ENCODE results near the gene POLN. TPM values are rescaled to one million over a fixed set of nuclear protein-coding genes. Genes with fewer than 3 reads are reported as not detected.

The POLN gene
- total RNA-seq, 1 experiment from 2014 or later: 3.5 TPM

DNA sequence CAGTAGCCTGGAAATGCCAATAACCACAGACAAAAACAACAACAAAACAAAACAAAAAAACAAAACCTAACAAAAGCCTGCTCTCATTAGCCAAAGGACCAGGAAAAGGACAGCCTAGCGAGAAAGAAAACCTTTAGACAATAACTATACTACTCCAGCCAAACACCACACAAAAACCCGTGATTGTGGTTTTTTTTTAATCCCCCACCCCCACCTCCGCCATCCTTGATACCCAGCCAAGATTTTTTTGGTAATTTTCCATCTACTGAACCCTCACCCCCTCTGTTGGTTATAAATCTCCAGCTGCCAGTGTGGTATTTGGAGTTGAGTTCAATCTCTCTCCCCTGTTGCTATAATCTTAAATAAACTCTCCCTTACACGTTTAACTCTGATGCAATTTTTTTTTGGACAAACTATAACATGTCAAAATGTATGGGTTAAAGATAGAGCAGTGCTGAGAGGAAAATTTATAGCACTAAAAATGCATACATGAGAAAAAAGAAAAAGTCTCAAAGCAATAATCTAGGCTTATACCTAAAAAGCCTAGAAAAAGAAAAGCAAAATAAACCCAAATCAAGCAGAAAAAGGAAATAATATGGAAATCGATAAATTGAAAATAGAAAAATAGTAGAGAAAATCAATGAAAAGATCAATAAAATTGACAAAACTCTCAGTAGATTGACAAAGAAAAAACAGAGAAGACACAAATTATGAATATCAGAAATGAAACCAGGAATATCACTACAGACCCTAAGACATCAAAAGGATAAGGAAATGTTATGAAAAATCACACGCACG is 99.1 kb downstream of the POLN start:
- Mint-ChIP-seq H3K4me3 (no peak overlapping the region), H3K9me3 (no peaks in the 10 kb centered on the region)
- DNase-seq (ENCODE audit: low spot score): no peak

DNA sequence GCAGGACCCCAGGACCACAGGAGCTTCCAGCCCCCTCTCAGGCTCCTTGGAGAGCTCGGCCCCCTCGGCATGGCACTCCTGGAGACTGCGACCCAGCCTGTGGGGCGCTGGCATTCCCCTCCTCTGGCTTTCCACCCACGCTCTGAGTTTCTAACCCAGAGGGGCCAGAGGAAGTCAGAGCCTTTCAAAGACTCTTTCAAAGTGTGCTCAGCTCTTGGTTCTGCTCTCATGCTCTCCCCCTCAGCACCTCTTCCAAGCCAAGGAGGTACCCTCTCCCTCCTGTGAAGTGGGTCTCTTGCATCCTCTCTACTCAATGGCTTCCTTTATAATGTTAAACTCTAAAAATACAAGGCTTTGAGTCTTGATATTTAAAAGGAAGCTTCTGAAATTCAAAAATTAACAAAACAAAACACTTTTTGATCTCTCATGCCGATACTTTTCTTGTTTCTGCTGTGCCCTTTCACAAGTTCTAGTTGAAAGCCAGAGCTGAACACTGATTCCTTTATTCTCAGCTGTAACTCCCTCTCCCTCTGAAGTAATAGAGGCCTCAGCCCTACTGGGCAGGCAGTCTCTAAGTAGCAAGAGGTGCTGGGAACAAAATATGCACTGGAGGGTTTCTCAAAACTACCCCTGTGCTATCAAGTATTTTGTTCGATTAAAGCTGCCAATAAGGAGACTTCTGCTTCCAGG is 100.0 kb downstream of the POLN start:
- peaks cover 14% of the 10 kb centered on the region for H3K4me1 Mint-ChIP-seq
- peaks cover 98% of the 10 kb centered on the region for H3K27me3 Mint-ChIP-seq (ENCODE audit: low read depth)
- H3K36me3 Mint-ChIP-seq: no peaks in the 10 kb centered on the region
- H3K9me3 Mint-ChIP-seq: no peaks in the 10 kb centered on the region
- ATAC-seq (peak; percentile 86), DNase-seq (ENCODE audit: low spot score) (no peak)
- TF ChIP-seq, protein P1, sequence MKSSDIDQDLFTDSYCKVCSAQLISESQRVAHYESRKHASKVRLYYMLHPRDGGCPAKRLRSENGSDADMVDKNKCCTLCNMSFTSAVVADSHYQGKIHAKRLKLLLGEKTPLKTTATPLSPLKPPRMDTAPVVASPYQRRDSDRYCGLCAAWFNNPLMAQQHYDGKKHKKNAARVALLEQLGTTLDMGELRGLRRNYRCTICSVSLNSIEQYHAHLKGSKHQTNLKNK (CRISPR knock-in tag; IDR thresholded peaks at IDR 0.05): no peak
- TF ChIP-seq, protein P2, sequence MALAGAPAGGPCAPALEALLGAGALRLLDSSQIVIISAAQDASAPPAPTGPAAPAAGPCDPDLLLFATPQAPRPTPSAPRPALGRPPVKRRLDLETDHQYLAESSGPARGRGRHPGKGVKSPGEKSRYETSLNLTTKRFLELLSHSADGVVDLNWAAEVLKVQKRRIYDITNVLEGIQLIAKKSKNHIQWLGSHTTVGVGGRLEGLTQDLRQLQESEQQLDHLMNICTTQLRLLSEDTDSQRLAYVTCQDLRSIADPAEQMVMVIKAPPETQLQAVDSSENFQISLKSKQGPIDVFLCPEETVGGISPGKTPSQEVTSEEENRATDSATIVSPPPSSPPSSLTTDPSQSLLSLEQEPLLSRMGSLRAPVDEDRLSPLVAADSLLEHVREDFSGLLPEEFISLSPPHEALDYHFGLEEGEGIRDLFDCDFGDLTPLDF (CRISPR knock-in tag; IDR thresholded peaks at IDR 0.05): no peak
- TF ChIP-seq ZNF423 (CRISPR knock-in tag; IDR thresholded peaks at IDR 0.05) (no peak), ZNF121 (CRISPR knock-in tag; IDR thresholded peaks at IDR 0.05) (no peak), NFE2L1 (CRISPR knock-in tag; IDR thresholded peaks at IDR 0.05) (no peak), FOXK1 (CRISPR knock-in tag; IDR thresholded peaks at IDR 0.05) (no peak), PRRX2 (CRISPR knock-in tag; IDR thresholded peaks at IDR 0.05) (no peak), ATF1 (CRISPR knock-in tag; IDR thresholded peaks at IDR 0.05) (no peak), JAZF1 (CRISPR knock-in tag; IDR thresholded peaks at IDR 0.05) (no peak), ZNF671 (CRISPR knock-in tag; IDR thresholded peaks at IDR 0.05) (no peak), NR2C2 (CRISPR knock-in tag; IDR thresholded peaks at IDR 0.05) (no peak), EMX1 (CRISPR knock-in tag; IDR thresholded peaks at IDR 0.05) (no peak)
- TF ChIP-seq, protein P3, sequence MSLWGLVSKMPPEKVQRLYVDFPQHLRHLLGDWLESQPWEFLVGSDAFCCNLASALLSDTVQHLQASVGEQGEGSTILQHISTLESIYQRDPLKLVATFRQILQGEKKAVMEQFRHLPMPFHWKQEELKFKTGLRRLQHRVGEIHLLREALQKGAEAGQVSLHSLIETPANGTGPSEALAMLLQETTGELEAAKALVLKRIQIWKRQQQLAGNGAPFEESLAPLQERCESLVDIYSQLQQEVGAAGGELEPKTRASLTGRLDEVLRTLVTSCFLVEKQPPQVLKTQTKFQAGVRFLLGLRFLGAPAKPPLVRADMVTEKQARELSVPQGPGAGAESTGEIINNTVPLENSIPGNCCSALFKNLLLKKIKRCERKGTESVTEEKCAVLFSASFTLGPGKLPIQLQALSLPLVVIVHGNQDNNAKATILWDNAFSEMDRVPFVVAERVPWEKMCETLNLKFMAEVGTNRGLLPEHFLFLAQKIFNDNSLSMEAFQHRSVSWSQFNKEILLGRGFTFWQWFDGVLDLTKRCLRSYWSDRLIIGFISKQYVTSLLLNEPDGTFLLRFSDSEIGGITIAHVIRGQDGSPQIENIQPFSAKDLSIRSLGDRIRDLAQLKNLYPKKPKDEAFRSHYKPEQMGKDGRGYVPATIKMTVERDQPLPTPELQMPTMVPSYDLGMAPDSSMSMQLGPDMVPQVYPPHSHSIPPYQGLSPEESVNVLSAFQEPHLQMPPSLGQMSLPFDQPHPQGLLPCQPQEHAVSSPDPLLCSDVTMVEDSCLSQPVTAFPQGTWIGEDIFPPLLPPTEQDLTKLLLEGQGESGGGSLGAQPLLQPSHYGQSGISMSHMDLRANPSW (CRISPR knock-in tag; conservative IDR thresholded peaks at IDR 0.05; ENCODE audit: low read depth): no peak
- TF ChIP-seq, protein P4, sequence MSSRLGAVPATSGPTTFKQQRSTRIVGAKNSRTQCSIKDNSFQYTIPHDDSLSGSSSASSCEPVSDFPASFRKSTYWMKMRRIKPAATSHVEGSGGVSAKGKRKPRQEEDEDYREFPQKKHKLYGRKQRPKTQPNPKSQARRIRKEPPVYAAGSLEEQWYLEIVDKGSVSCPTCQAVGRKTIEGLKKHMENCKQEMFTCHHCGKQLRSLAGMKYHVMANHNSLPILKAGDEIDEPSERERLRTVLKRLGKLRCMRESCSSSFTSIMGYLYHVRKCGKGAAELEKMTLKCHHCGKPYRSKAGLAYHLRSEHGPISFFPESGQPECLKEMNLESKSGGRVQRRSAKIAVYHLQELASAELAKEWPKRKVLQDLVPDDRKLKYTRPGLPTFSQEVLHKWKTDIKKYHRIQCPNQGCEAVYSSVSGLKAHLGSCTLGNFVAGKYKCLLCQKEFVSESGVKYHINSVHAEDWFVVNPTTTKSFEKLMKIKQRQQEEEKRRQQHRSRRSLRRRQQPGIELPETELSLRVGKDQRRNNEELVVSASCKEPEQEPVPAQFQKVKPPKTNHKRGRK (CRISPR knock-in tag; IDR thresholded peaks at IDR 0.05; ENCODE audit: borderline replicate concordance): no peak
- TF ChIP-seq, protein P5, sequence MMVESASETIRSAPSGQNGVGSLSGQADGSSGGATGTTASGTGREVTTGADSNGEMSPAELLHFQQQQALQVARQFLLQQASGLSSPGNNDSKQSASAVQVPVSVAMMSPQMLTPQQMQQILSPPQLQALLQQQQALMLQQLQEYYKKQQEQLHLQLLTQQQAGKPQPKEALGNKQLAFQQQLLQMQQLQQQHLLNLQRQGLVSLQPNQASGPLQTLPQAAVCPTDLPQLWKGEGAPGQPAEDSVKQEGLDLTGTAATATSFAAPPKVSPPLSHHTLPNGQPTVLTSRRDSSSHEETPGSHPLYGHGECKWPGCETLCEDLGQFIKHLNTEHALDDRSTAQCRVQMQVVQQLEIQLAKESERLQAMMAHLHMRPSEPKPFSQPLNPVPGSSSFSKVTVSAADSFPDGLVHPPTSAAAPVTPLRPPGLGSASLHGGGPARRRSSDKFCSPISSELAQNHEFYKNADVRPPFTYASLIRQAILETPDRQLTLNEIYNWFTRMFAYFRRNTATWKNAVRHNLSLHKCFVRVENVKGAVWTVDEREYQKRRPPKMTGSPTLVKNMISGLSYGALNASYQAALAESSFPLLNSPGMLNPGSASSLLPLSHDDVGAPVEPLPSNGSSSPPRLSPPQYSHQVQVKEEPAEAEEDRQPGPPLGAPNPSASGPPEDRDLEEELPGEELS (CRISPR knock-in tag; IDR thresholded peaks at IDR 0.05): no peak
- no peak overlapping the region for H3K27ac Mint-ChIP-seq
- ChIA-PET CTCF (interaction anchor here (0.9 to 1.2 kb wide), 3 partner anchors 10 to 45 kb away, joined by 3 to 4 read pairs (median 4); no protein-coding TSS in a partner anchor), POLR2A (interaction anchor here (0.6 kb wide), 1 partner anchor 63 kb away, joined by 3 read pairs; no protein-coding TSS in a partner anchor)
- no peak overlapping the region for H3K4me3 Mint-ChIP-seq

More for the DNA sequence above, 99.1 kb downstream of the POLN start:
- Mint-ChIP-seq H3K36me3 (no peaks in the 10 kb centered on the region), H3K4me1 (peaks cover 14% of the 10 kb centered on the region), H3K27me3 (ENCODE audit: low read depth) (peaks cover 97% of the 10 kb centered on the region), H3K27ac (no peak overlapping the region)
- no peak for ATAC-seq
- POLR2A ChIA-PET: interaction anchor here (0.6 kb wide), 1 partner anchor 64 kb away, joined by 3 read pairs; no protein-coding TSS in a partner anchor
- TF ChIP-seq KAT7 (CRISPR knock-in tag; IDR thresholded peaks at IDR 0.05; ENCODE audit: borderline replicate concordance) (no peak), FOXP1 (CRISPR knock-in tag; IDR thresholded peaks at IDR 0.05; ENCODE audit: borderline replicate concordance) (no peak), NR2C2 (CRISPR knock-in tag; IDR thresholded peaks at IDR 0.05) (no peak), ZNF671 (CRISPR knock-in tag; IDR thresholded peaks at IDR 0.05) (no peak), ESRRA (CRISPR knock-in tag; IDR thresholded peaks at IDR 0.05; ENCODE audit: borderline replicate concordance) (no peak), CREB1 (CRISPR knock-in tag; IDR thresholded peaks at IDR 0.05) (no peak), JUN (CRISPR knock-in tag; IDR thresholded peaks at IDR 0.05) (no peak), ELF4 (CRISPR knock-in tag; IDR thresholded peaks at IDR 0.05; ENCODE audit: low read depth) (no peak), ZBTB21 (CRISPR knock-in tag; IDR thresholded peaks at IDR 0.05; ENCODE audit: borderline replicate concordance) (no peak)
- TF ChIP-seq, protein P6, sequence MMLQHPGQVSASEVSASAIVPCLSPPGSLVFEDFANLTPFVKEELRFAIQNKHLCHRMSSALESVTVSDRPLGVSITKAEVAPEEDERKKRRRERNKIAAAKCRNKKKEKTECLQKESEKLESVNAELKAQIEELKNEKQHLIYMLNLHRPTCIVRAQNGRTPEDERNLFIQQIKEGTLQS (CRISPR knock-in tag; conservative IDR thresholded peaks at IDR 0.05): no peak
- CTCF ChIA-PET: interaction anchor here (0.9 to 1.2 kb wide), 2 partner anchors 16 to 44 kb away, joined by 4 read pairs; no protein-coding TSS in a partner anchor

All from WTC11 (cell line).